CD4-positive, CD25-positive, alpha-beta regulatory T cell (primary cell): Measurements from ENCODE around the gene ZNF438. TPM values are rescaled to one million over a fixed set of nuclear protein-coding genes. Genes with fewer than 3 reads are reported as not detected.

Source experiments
- ATAC-seq, 2 donors: fragments of 150-1000 bp; cut with Tn5 transposase; one replicate each; pipeline ENCODE4 v1.10.0; 2021; ENCODE audit warnings: low read depth in 2 of 2, moderate number of reproducible peaks in 2 of 2, moderate library complexity in 1 of 2
- DNase-seq, 3 donors: peaks; one replicate each; pipeline versions ENCODE4 v3.0.0 to v3.0.0-alpha.2; 2012 to 2022; ENCODE audit warnings: mixed read lengths in 1 of 3
- H3K27ac ChIP-seq: one replicate; pipeline ENCODE4 v1.7.0; 2013; ENCODE audit warnings: mild to moderate bottlenecking, low read length; ENCODE audit not compliant: insufficient read depth, poor library complexity, severe bottlenecking
- H3K27me3 ChIP-seq: one replicate; pipeline ENCODE4 v1.7.0; 2013; ENCODE audit warnings: low read length; ENCODE audit not compliant: control insufficient read depth, insufficient read depth
- H3K36me3 ChIP-seq: one replicate; pipeline ENCODE4 v1.7.0; 2013; ENCODE audit warnings: mild to moderate bottlenecking, low read length, moderate library complexity; ENCODE audit not compliant: control insufficient read depth, insufficient read depth
- H3K4me1 ChIP-seq: 2 replicates; pipeline ENCODE4 v1.7.0; 2013; ENCODE audit warnings: mild to moderate bottlenecking, low read length; ENCODE audit not compliant: insufficient read depth, control insufficient read depth, poor library complexity, severe bottlenecking
- H3K4me3 ChIP-seq: one replicate; pipeline ENCODE4 v1.7.0; 2013; ENCODE audit warnings: low read depth, mild to moderate bottlenecking, low read length, moderate library complexity
- H3K9me3 ChIP-seq, 2 experiments: 1 replicate in 1 of 2; 2 replicates in 1 of 2; pipeline ENCODE4 v1.7.0; 2013; ENCODE audit warnings: low read length in 2 of 2, mild to moderate bottlenecking in 1 of 2, moderate library complexity in 1 of 2; ENCODE audit not compliant: control insufficient read depth in 2 of 2
- H3K27ac Mint-ChIP-seq, 3 donors: one replicate each; pipeline ENCODE4 v1.8.0; 2020 to 2022; ENCODE audit warnings: mild to moderate bottlenecking in 3 of 3, mixed read lengths in 3 of 3, moderate library complexity in 2 of 3
- H3K27me3 Mint-ChIP-seq: one replicate; pipeline ENCODE4 v1.8.0; 2022; ENCODE audit warnings: mild to moderate bottlenecking, mixed read lengths
- H3K36me3 Mint-ChIP-seq: one replicate; pipeline ENCODE4 v1.8.0; 2020; ENCODE audit warnings: mixed read lengths
- H3K4me1 Mint-ChIP-seq, 4 donors: one replicate each; pipeline ENCODE4 v1.8.0; 2020 to 2022; ENCODE audit warnings: mixed read lengths in 4 of 4, mild to moderate bottlenecking in 1 of 4
- H3K4me3 Mint-ChIP-seq, 4 donors: one replicate each; pipeline ENCODE4 v1.8.0; 2020 to 2022; ENCODE audit warnings: mild to moderate bottlenecking in 4 of 4, mixed read lengths in 4 of 4, moderate library complexity in 3 of 4
- H3K9me3 Mint-ChIP-seq, 7 donors: one replicate each; pipeline ENCODE4 v1.8.0; 2020 to 2022; ENCODE audit warnings: mixed read lengths in 7 of 7, mild to moderate bottlenecking in 3 of 7, moderate library complexity in 2 of 7
- polyA plus RNA-seq, 4 donors: library from polyadenylated mRNA; unstranded; fragments of 300-500 nt; fragmentation: Illumina TruSeq; gene quantifications; one replicate each; pipeline ENCODE4 v1.2.3, GENCODE V29; 2021
- total RNA-seq: library from RNA; stranded (reverse); gene quantifications from one replicate; pipeline ENCODE4 v1.2.3, GENCODE V29; 2022

Gene ZNF438
- total and polyA plus RNA-seq, 5 donors from 2014 or later = 1.6 to 5.1 (median 3.4) TPM

- no peak for ATAC-seq
- no peaks in the 10 kb centered on the region for H3K27me3 Mint-ChIP-seq
- DNase-seq = no peak
- H3K4me1 Mint-ChIP-seq = peaks cover 0 to 1% (median 0%) of the 10 kb centered on the region in 4 donors
- H3K9me3 Mint-ChIP-seq = peaks cover 0 to 6% (median 0%) of the 10 kb centered on the region in 7 donors
- Histone ChIP-seq H3K9me3 (no peaks in the 10 kb centered on the region), H3K4me1 (no peaks in the 10 kb centered on the region), H3K36me3 (no peaks in the 10 kb centered on the region), H3K4me3 (no peak overlapping the region), H3K27ac (no peak overlapping the region), H3K27me3 (no peaks in the 10 kb centered on the region)
- H3K4me3 Mint-ChIP-seq = no peak overlapping the region
- H3K27ac Mint-ChIP-seq = no peak overlapping the region
- H3K36me3 Mint-ChIP-seq = peaks cover 13% of the 10 kb centered on the region
Measured at GRCh38 chr10:30980951-30981616, 50.6 kb downstream of the ZNF438 start.

DNA sequence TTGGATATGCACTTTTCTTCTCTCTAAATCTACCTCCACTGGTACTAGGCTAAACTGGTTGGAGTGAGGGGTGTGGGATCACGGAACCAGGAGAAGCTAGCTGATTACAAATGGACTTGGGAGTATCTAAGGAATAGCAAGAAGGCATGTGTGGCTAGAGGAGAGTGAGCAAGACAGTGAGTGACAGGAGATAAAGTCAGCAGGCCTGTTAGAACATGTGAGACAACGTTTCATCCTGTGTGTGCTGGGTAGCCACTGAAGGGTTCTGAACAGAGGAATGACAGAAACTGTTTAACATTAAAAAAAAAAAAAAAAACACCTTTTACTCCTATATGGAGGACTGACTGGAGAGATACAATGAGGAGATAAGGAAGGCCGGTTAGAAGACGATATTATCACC is 51.7 kb downstream of the ZNF438 start:
- Mint-ChIP-seq H3K4me3 (no peak overlapping the region), H3K4me1 (no peaks in the 10 kb centered on the region), H3K36me3 (peaks cover 13% of the 10 kb centered on the region), H3K9me3 (peaks cover 0 to 6% (median 0%) of the 10 kb centered on the region in 7 donors), H3K27me3 (no peaks in the 10 kb centered on the region), H3K27ac (no peak overlapping the region)
- no peak overlapping the region for H3K4me3 ChIP-seq
- no peak overlapping the region for H3K27ac ChIP-seq
- no peaks in the 10 kb centered on the region for H3K9me3 ChIP-seq
- ATAC-seq (no peak), DNase-seq (no peak)
- no peaks in the 10 kb centered on the region for H3K27me3 ChIP-seq
- no peaks in the 10 kb centered on the region for H3K4me1 ChIP-seq
- H3K36me3 ChIP-seq = no peaks in the 10 kb centered on the region

DNA sequence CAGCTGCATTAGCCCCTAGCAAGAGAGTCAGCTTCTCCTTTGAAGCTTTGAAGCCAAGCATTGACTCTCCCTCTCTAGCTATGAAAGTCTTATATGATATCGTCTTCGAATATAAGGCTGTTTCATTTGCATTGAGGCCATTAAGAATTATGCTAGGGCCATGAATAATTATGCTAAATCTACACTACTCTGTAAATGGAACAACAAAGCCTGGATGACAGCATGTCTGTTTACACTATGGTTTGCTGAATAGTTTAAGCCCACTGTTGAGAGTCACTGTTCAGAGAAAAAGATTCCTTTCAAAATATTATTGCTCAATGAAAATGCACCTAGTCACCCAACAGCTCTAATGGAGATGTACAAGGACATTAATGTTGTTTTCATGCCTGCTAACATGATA is 52.8 kb downstream of the ZNF438 start:
- no peak for ATAC-seq
- Mint-ChIP-seq H3K4me3 (no peak overlapping the region), H3K36me3 (peaks cover 13% of the 10 kb centered on the region), H3K27ac (no peak overlapping the region), H3K4me1 (no peaks in the 10 kb centered on the region), H3K27me3 (no peaks in the 10 kb centered on the region), H3K9me3 (peaks cover 0 to 6% (median 0%) of the 10 kb centered on the region in 7 donors)
- H3K27me3 ChIP-seq = no peaks in the 10 kb centered on the region
- H3K36me3 ChIP-seq = no peaks in the 10 kb centered on the region
- DNase-seq = no peak
- no peak overlapping the region for H3K27ac ChIP-seq
- H3K4me1 ChIP-seq = no peaks in the 10 kb centered on the region
- no peaks in the 10 kb centered on the region for H3K9me3 ChIP-seq
- no peak overlapping the region for H3K4me3 ChIP-seq

- DNase-seq (no peak), ATAC-seq (no peak)
- no peak overlapping the region for H3K4me3 ChIP-seq
- no peaks in the 10 kb centered on the region for H3K27me3 ChIP-seq
- Mint-ChIP-seq H3K36me3 (peaks cover 11% of the 10 kb centered on the region), H3K27me3 (no peaks in the 10 kb centered on the region), H3K27ac (no peak overlapping the region), H3K9me3 (peaks cover 0 to 3% (median 0%) of the 10 kb centered on the region in 7 donors), H3K4me1 (peaks cover 0 to 6% (median 0%) of the 10 kb centered on the region in 4 donors), H3K4me3 (no peak overlapping the region)
- no peaks in the 10 kb centered on the region for H3K4me1 ChIP-seq
- H3K27ac ChIP-seq = no peak overlapping the region
- H3K9me3 ChIP-seq = no peaks in the 10 kb centered on the region
- H3K36me3 ChIP-seq = no peaks in the 10 kb centered on the region
Measured at GRCh38 chr10:30977385-30977784, 54.3 kb downstream of the ZNF438 start.

GRCh38 chr10:30974773-30975415 is 56.8 kb downstream of the ZNF438 start:
- peaks cover 11% of the 10 kb centered on the region for H3K36me3 Mint-ChIP-seq
- H3K9me3 Mint-ChIP-seq = peaks cover 0 to 3% (median 0%) of the 10 kb centered on the region in 7 donors
- ATAC-seq = no peak
- no peaks in the 10 kb centered on the region for H3K9me3 ChIP-seq
- peak overlapping the region in 2 of 3 donors; percentile 30 to 48 for H3K27ac Mint-ChIP-seq
- no peaks in the 10 kb centered on the region for H3K36me3 ChIP-seq
- no peaks in the 10 kb centered on the region for H3K4me1 ChIP-seq
- no peaks in the 10 kb centered on the region for H3K27me3 ChIP-seq
- H3K27ac ChIP-seq = no peak overlapping the region
- no peak for DNase-seq
- H3K4me3 ChIP-seq = no peak overlapping the region
- H3K27me3 Mint-ChIP-seq = no peaks in the 10 kb centered on the region
- H3K4me1 Mint-ChIP-seq = peaks cover 0 to 6% (median under 1%) of the 10 kb centered on the region in 4 donors
- no peak overlapping the region for H3K4me3 Mint-ChIP-seq

- no peak for ATAC-seq
- no peaks in the 10 kb centered on the region for H3K27me3 Mint-ChIP-seq
- no peaks in the 10 kb centered on the region for H3K9me3 Mint-ChIP-seq
- Histone ChIP-seq H3K4me3 (no peak overlapping the region), H3K36me3 (no peaks in the 10 kb centered on the region), H3K9me3 (no peaks in the 10 kb centered on the region), H3K27ac (no peak overlapping the region), H3K4me1 (no peaks in the 10 kb centered on the region), H3K27me3 (no peaks in the 10 kb centered on the region)
- peaks cover 6% of the 10 kb centered on the region for H3K36me3 Mint-ChIP-seq
- DNase-seq = no peak
- H3K4me3 Mint-ChIP-seq = no peak overlapping the region
- H3K4me1 Mint-ChIP-seq = peaks cover 0 to 6% (median 1%) of the 10 kb centered on the region in 4 donors
- H3K27ac Mint-ChIP-seq = peak overlapping the region in 1 of 3 donors; percentile 30
Measured at GRCh38 chr10:30974355-30974754, 57.3 kb downstream of the ZNF438 start.

DNA sequence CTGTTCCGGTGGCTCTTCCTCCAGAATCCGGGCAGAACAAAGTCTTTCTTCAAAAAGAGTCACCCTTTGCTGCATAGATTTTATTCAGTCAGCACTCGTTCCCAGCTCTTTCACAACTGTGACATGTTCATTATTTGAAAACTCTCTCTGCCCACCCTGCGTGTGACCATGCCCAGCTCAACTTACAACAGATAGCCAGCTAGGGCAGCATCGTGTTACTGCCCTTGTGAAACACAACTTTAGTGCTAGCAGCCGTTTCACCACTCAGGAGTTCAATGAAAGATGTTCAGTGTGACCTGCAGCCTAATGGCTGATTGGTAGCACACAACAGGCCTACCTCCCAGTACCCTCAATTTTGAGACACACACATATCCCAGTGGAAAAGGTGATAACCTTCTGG is 57.9 kb downstream of the ZNF438 start:
- no peaks in the 10 kb centered on the region for H3K27me3 Mint-ChIP-seq
- no peaks in the 10 kb centered on the region for H3K36me3 ChIP-seq
- H3K9me3 Mint-ChIP-seq = no peaks in the 10 kb centered on the region
- H3K36me3 Mint-ChIP-seq = peaks cover 4% of the 10 kb centered on the region
- H3K27ac Mint-ChIP-seq = no peak overlapping the region
- H3K9me3 ChIP-seq = no peaks in the 10 kb centered on the region
- H3K27ac ChIP-seq = no peak overlapping the region
- ATAC-seq = no peak
- H3K27me3 ChIP-seq = no peaks in the 10 kb centered on the region
- peaks cover 0 to 6% (median 1%) of the 10 kb centered on the region in 4 donors for H3K4me1 Mint-ChIP-seq
- H3K4me1 ChIP-seq = no peaks in the 10 kb centered on the region
- no peak overlapping the region for H3K4me3 ChIP-seq
- no peak for DNase-seq
- no peak overlapping the region for H3K4me3 Mint-ChIP-seq
